PC-9 (cell line): ENCODE measurements around the gene FNDC3B.

Experiments used
- EZH2 ChIP-seq: fragments of 200-600 bp; sonication (generic); IDR thresholded peaks from 2 replicates; pipeline ENCODE4 v1.8.0; 2017; ENCODE audit warnings: antibody characterized with exemption, low read depth
- TF ChIP-seq, protein P1 (sequence below): fragments of 200-600 bp; sonication (generic); conservative IDR thresholded peaks from 2 replicates; pipeline ENCODE4 v1.6.1; 2017; ENCODE audit warnings: mixed run types, antibody characterized with exemption, mild to moderate bottlenecking, moderate library complexity

DNA sequence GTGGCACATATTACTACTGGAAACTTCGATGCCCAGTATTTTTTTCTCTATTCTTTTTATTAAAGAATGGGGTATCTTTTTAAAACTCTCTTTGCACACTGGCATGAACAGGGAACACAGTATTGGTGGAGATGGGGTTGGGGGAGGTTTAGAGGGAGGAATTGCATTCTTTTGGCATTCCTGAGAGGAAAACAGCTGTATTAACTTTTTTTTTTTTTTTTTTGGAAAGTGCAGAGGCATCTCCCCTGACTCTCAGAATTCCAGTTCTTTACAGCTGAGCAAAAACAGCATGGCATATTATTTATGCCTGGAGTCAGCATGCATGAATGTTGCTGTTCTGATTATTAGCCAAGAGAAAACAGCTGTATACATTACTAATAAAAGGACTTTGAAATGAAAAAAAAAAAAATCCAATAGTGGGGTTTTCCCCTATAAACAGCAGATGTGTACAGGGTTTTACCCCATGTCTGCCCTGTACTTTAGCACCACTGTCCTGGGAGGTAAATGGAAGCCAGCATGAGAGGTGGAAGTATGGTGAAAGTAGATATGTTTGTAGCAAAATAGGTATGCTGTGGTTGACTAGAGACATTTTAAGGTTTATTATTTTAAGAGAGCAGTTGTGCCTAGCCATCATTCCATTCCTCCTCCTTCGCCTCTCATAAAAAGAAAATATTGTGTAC, 132.2 kb downstream of the FNDC3B start:
- TF ChIP-seq, protein P1, sequence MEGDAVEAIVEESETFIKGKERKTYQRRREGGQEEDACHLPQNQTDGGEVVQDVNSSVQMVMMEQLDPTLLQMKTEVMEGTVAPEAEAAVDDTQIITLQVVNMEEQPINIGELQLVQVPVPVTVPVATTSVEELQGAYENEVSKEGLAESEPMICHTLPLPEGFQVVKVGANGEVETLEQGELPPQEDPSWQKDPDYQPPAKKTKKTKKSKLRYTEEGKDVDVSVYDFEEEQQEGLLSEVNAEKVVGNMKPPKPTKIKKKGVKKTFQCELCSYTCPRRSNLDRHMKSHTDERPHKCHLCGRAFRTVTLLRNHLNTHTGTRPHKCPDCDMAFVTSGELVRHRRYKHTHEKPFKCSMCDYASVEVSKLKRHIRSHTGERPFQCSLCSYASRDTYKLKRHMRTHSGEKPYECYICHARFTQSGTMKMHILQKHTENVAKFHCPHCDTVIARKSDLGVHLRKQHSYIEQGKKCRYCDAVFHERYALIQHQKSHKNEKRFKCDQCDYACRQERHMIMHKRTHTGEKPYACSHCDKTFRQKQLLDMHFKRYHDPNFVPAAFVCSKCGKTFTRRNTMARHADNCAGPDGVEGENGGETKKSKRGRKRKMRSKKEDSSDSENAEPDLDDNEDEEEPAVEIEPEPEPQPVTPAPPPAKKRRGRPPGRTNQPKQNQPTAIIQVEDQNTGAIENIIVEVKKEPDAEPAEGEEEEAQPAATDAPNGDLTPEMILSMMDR: no peak
- TF ChIP-seq EZH2: no peak
